Activated B cell treated with CpG ODN at 0.5 μM for 24 hours (primary cell): ENCODE data around the gene CYP2E1. TPM values are rescaled to one million over a fixed set of nuclear protein-coding genes. Genes with fewer than 3 reads are reported as not detected.

Experiments used
- ATAC-seq: fragments of 200-7000 bp; cut with Tn5 transposase; one replicate; pipeline ENCODE4 v1.10.0; 2021; ENCODE audit warnings: low read depth, mild to moderate bottlenecking, moderate library complexity
- CTCF ChIA-PET: fragments of 350-600 bp; sonication (Branson Sonifier 250); formaldehyde crosslinking; loops from one replicate; lab custom pipeline; 2021; ENCODE audit warnings: antibody characterized with exemption; lab: Charles Lee
- POLR2A ChIA-PET: fragments of 350-600 bp; sonication (Branson Sonifier 250); formaldehyde crosslinking; loops from one replicate; lab custom pipeline; 2021; ENCODE audit warnings: antibody characterized with exemption; lab: Charles Lee
- DNase-seq: peaks from one replicate; pipeline ENCODE4 v3.0.0; 2022
- H3K27ac Mint-ChIP-seq: one replicate; pipeline ENCODE4 v1.8.0; 2020; ENCODE audit warnings: mixed read lengths
- H3K27me3 Mint-ChIP-seq: one replicate; pipeline ENCODE4 v1.8.0; 2021; ENCODE audit warnings: mixed read lengths
- H3K36me3 Mint-ChIP-seq: one replicate; pipeline ENCODE4 v1.8.0; 2021; ENCODE audit warnings: low read depth, mixed read lengths
- H3K4me1 Mint-ChIP-seq: one replicate; pipeline ENCODE4 v1.8.0; 2021; ENCODE audit warnings: mixed read lengths
- H3K4me3 Mint-ChIP-seq: one replicate; pipeline ENCODE4 v1.8.0; 2020; ENCODE audit warnings: mild to moderate bottlenecking, mixed read lengths
- H3K9me3 Mint-ChIP-seq: one replicate; pipeline ENCODE4 v1.8.0; 2020; ENCODE audit warnings: mixed read lengths
- CTCF ChIP-seq: fragments of 200-600 bp; IDR thresholded peaks from one replicate; pipeline ENCODE4 v1.8.0; 2022; ENCODE audit warnings: antibody characterized with exemption, mild to moderate bottlenecking
- intact Hi-C: fragments of 100-400 bp; cut with micrococcal nuclease; formaldehyde crosslinking; loops from one replicate; pipeline ENCODE4 v1.15.1; 2024
- total RNA-seq: library from RNA; stranded (reverse); gene quantifications from 2 replicates; pipeline ENCODE4 v1.2.3, GENCODE V29; 2022

Gene CYP2E1
- total RNA-seq = 0.64 and 1.1 TPM in 2 replicates

GRCh38 chr10:133526957-133527588, at the start of gene CYP2E1:
TSS of gene CYP2E1 (plus strand) at chr10:133527363. CDS start at chr10:133527396, 33 bp downstream.
- Mint-ChIP-seq H3K9me3 (peaks cover 12% of the 10 kb centered on the region), H3K27ac (no peak within 1 kb of the TSS), H3K27me3 (peaks cover 42% of the 10 kb centered on the region), H3K4me1 (peaks cover 13% of the 10 kb centered on the region), H3K36me3 (no peaks in the 10 kb centered on the region), H3K4me3 (no peak within 1 kb of the TSS)
- ATAC-seq (no peak), DNase-seq (no peak)
- POLR2A ChIA-PET = no interaction called here
- intact Hi-C loops = no loop called here
- TF ChIP-seq CTCF = no peak
- CTCF ChIA-PET = no interaction called here

GRCh38 chr10:133481086-133481643, 46.0 kb upstream of the CYP2E1 start:
- intact Hi-C loops = no loop called here
- DNase-seq (no peak), ATAC-seq (no peak)
- Mint-ChIP-seq H3K4me1 (no peaks in the 10 kb centered on the region), H3K4me3 (no peak overlapping the region), H3K27me3 (peaks cover 4% of the 10 kb centered on the region), H3K27ac (no peak overlapping the region), H3K9me3 (peaks cover 25% of the 10 kb centered on the region), H3K36me3 (peaks cover 7% of the 10 kb centered on the region)
- POLR2A ChIA-PET = no interaction called here
- TF ChIP-seq CTCF = no peak
- CTCF ChIA-PET = no interaction called here

GRCh38 chr10:133481657-133482056, 45.5 kb upstream of the CYP2E1 start:
- no peaks in the 10 kb centered on the region for H3K4me1 Mint-ChIP-seq
- H3K9me3 Mint-ChIP-seq = peaks cover 27% of the 10 kb centered on the region
- H3K27ac Mint-ChIP-seq = no peak overlapping the region
- CTCF ChIA-PET = no interaction called here
- H3K4me3 Mint-ChIP-seq = no peak overlapping the region
- ATAC-seq (no peak), DNase-seq (no peak)
- peaks cover 5% of the 10 kb centered on the region for H3K27me3 Mint-ChIP-seq
- intact Hi-C loops = no loop called here
- H3K36me3 Mint-ChIP-seq = peaks cover 8% of the 10 kb centered on the region
- POLR2A ChIA-PET = no interaction called here
- no peak for TF ChIP-seq CTCF

- POLR2A ChIA-PET = no interaction called here
- ATAC-seq = no peak
- TF ChIP-seq CTCF = no peak
- Mint-ChIP-seq H3K36me3 (peaks cover 14% of the 10 kb centered on the region), H3K9me3 (peaks cover 37% of the 10 kb centered on the region), H3K27me3 (peaks cover 6% of the 10 kb centered on the region), H3K4me1 (no peaks in the 10 kb centered on the region), H3K4me3 (no peak overlapping the region), H3K27ac (no peak overlapping the region)
- intact Hi-C loops = no loop called here
- CTCF ChIA-PET = no interaction called here
- no peak for DNase-seq
These were observed 42.3 kb upstream of the CYP2E1 start for GRCh38 chr10:133484818-133485217.

GRCh38 chr10:133487085-133487484, 40.1 kb upstream of the CYP2E1 start:
- TF ChIP-seq CTCF = no peak
- H3K27me3 Mint-ChIP-seq = peaks cover 6% of the 10 kb centered on the region
- no peak overlapping the region for H3K4me3 Mint-ChIP-seq
- ATAC-seq (no peak), DNase-seq (no peak)
- ChIA-PET POLR2A (no interaction called here), CTCF (no interaction called here)
- peaks cover 37% of the 10 kb centered on the region for H3K9me3 Mint-ChIP-seq
- no peaks in the 10 kb centered on the region for H3K4me1 Mint-ChIP-seq
- H3K27ac Mint-ChIP-seq = no peak overlapping the region
- intact Hi-C loops = no loop called here
- H3K36me3 Mint-ChIP-seq = peaks cover 14% of the 10 kb centered on the region
